Ectodermal cell (in vitro differentiated cells): ENCODE measurements around the gene LEMD2.

Experiments used
- H3K27ac ChIP-seq: 2 replicates; pipeline ENCODE4 v1.7.0; 2013; ENCODE audit warnings: mild to moderate bottlenecking, low read depth, low read length; ENCODE audit not compliant: insufficient read depth, poor library complexity, severe bottlenecking
- H3K27me3 ChIP-seq: 2 replicates; pipeline ENCODE4 v1.7.0; 2013; ENCODE audit warnings: mild to moderate bottlenecking, low read length; ENCODE audit not compliant: insufficient read depth, control insufficient read depth, poor library complexity, severe bottlenecking
- H3K36me3 ChIP-seq: one replicate; pipeline ENCODE4 v1.7.0; 2013; ENCODE audit warnings: low read length; ENCODE audit not compliant: control insufficient read depth, insufficient read depth
- H3K4me1 ChIP-seq: one replicate; pipeline ENCODE4 v1.7.0; 2013; ENCODE audit warnings: low read length; ENCODE audit not compliant: control insufficient read depth, insufficient read depth
- H3K4me3 ChIP-seq: 2 replicates; pipeline ENCODE4 v1.7.0; 2013; ENCODE audit warnings: low read depth, low read length, control low read depth; ENCODE audit not compliant: insufficient read depth
- H3K9me3 ChIP-seq: 2 replicates; pipeline ENCODE4 v1.7.0; 2013; ENCODE audit warnings: mild to moderate bottlenecking, low read length, moderate library complexity; ENCODE audit not compliant: control insufficient read depth
- WGBS, 2 experiments: methylation state at CpG; one replicate each; pipeline ENCODE4 v1.1.7; 2013; ENCODE audit warnings: missing lambda C conversion rate in 2 of 2; 5-methylcytosine and 5-hydroxymethylcytosine counted together

Gene LEMD2

DNA sequence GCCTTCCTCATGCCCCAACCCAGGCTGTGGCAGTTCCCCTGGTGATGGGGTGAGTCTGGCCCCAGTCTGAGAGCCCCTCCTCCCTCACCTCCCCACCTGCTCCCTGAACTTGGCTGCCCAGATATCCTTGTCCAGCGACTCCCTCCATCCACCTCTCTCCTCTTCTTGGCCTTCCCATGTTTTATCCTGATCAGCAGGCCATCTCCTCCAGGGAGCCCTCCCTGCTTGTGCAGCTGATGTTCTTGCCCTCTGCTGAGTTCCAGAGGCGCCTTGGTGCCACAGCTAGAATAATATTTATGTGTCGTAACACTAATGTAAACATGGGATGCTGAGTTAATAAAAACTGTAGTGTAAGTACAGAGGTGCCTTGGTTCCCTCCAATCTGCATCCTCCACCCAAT lies 31.8 kb downstream of the LEMD2 start:
- H3K4me1 ChIP-seq = peaks cover 30% of the 10 kb centered on the region
- H3K27me3 ChIP-seq = no peaks in the 10 kb centered on the region
- WGBS, 2 experiments = 94 to 99% methylated on average over 3 of the region's 3 CpGs
- H3K27ac ChIP-seq = no peak overlapping the region
- H3K36me3 ChIP-seq = no peaks in the 10 kb centered on the region
- H3K9me3 ChIP-seq = no peaks in the 10 kb centered on the region
- H3K4me3 ChIP-seq = no peak overlapping the region

GRCh38 chr6:33756211-33756954 lies 32.5 kb downstream of the LEMD2 start:
- no peaks in the 10 kb centered on the region for H3K9me3 ChIP-seq
- no peak overlapping the region for H3K27ac ChIP-seq
- H3K4me3 ChIP-seq = no peak overlapping the region
- no peaks in the 10 kb centered on the region for H3K27me3 ChIP-seq
- H3K36me3 ChIP-seq = no peaks in the 10 kb centered on the region
- peaks cover 30% of the 10 kb centered on the region for H3K4me1 ChIP-seq
- 85 to 87% methylated on average over 12 of the region's 12 CpGs for WGBS, 2 experiments

GRCh38 chr6:33755070-33755869 lies 33.7 kb downstream of the LEMD2 start:
- H3K27me3 ChIP-seq = no peaks in the 10 kb centered on the region
- WGBS, 2 experiments = 68 to 72% methylated on average over 13 of the region's 13 CpGs
- no peaks in the 10 kb centered on the region for H3K36me3 ChIP-seq
- no peak overlapping the region for H3K27ac ChIP-seq
- H3K9me3 ChIP-seq = no peaks in the 10 kb centered on the region
- no peak overlapping the region for H3K4me3 ChIP-seq
- peaks cover 28% of the 10 kb centered on the region for H3K4me1 ChIP-seq

DNA sequence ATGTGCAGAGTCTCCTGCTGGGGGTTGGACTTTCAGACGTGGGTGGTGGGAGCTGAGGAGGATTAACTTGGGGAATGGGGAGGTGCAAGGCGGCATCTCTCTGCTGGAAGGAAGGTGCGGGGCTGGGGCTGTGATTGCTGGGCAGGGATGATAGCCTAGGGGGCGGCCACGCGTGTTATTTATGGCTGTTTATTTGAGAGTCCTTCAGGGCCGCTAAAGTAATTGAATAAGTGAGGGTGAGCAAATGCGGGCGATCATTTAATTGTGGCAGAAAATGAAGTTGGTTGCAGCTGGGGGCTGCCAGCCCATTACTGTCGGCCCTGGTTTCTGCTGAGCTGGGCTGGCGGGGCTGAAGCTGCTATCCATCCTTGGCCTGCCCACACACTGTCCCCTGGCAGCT lies 34.7 kb downstream of the LEMD2 start:
- H3K4me1 ChIP-seq = peaks cover 38% of the 10 kb centered on the region
- H3K27ac ChIP-seq = no peak overlapping the region
- no peaks in the 10 kb centered on the region for H3K36me3 ChIP-seq
- no peaks in the 10 kb centered on the region for H3K9me3 ChIP-seq
- no peak overlapping the region for H3K4me3 ChIP-seq
- no peaks in the 10 kb centered on the region for H3K27me3 ChIP-seq
- WGBS, 2 experiments = 87 to 89% methylated on average over 11 of the region's 11 CpGs

DNA sequence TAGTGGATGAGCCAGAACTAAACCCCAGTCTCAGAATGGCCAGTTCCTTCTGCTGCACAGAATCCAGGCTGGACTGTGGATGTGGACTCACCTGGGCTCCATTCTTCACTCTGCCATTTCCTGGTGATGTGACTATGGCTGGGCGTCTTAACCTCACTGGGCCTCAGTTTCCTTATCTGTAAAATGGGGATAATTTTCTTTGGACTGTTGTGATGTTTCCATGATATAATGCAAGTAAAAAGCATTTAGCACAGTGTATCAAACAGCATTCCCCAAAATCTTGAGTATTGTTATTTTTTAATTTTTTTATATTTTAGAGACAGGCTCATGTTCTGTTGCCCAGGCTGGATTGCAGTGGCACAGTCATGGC lies 36.3 kb downstream of the LEMD2 start:
- Histone ChIP-seq H3K27me3 (no peaks in the 10 kb centered on the region), H3K27ac (no peak overlapping the region), H3K36me3 (no peaks in the 10 kb centered on the region), H3K4me3 (no peak overlapping the region), H3K4me1 (peaks cover 49% of the 10 kb centered on the region), H3K9me3 (no peaks in the 10 kb centered on the region)
- WGBS, 2 experiments = 86 to 90% methylated on average over 1 of the region's 1 CpG

DNA sequence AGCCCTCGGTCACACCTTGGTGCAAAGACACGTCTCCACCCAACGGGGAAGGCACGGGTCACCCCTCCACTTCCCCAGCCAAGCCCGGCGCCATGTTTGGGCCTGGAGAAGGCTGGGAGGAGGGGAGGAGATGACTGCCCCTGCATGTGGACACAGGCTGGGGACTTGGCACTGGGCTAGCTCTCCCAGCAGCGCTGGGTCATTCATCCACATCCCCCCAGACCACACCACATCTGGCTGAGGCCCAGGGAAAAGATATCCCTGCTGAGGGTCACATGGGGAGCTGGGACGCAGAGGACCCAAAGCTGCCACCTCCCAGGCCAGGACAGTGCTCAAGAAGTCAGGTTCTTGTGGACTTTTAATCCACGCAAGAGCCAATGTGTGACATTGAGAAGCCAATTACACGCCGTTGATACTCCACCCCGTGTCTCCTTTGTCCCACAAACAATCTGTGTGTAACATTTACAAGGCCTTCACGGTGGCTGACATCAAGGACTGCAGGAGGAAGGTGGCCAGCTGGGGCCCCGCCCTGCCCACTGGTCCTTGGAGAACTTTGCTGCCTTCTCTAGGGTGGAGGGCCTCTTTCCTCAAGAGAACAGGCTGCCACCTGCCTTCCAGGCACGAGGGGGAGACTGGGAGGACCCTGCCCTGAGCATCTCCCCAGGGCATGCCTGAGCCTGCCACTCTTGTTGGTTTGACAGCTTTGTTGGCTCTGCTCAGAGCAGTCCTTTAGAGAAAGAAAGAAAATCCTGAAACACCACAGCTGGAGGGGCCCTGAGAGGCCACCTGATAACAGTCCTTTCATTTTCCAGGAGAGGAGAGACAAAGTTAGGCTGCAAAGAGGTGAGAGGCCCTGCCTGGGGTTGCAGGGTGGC lies 36.9 kb downstream of the LEMD2 start:
- H3K27me3 ChIP-seq = no peaks in the 10 kb centered on the region
- no peaks in the 10 kb centered on the region for H3K36me3 ChIP-seq
- WGBS, 2 experiments = 86 to 87% methylated on average over 15 of the region's 15 CpGs
- no peak overlapping the region for H3K4me3 ChIP-seq
- no peak overlapping the region for H3K27ac ChIP-seq
- H3K9me3 ChIP-seq = no peaks in the 10 kb centered on the region
- peaks cover 56% of the 10 kb centered on the region for H3K4me1 ChIP-seq

DNA sequence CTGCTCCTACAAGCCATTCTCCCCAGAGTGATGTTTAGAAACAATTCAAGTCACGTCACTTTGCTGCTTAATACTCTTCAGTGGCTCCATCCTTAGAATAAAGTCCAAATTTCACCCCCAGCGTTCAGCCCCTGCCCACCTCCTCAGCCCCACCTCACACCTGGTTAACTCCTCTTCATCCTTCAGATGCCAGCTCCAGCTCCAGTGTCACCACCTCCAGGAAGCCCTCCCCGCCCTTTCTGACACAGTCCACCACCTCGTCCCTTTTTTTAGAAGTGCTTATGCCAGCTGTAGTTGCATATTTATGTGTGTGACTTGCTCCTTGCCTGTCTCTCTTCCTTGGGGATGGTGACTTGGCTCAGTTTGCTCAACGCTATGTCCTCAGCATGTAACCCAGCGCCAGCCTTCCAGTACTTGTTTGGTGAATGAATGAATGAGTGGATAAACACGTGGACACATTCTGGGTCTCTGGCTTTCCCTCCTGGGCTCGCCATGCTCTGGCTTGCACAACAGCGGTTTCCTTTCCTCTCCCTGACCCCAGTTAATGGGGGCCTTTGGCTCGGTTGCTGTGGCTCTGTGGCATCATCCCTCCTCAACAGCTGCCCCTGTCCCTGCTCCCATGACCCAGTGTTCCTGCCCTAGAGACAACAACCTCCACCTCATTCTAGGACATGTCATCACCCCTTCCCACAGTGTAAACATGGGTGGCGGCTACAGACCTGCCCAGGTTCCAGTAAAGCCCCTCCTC lies 38.5 kb downstream of the LEMD2 start:
- Histone ChIP-seq H3K27ac (no peak overlapping the region), H3K4me1 (peaks cover 69% of the 10 kb centered on the region), H3K27me3 (no peaks in the 10 kb centered on the region), H3K4me3 (no peak overlapping the region), H3K36me3 (no peaks in the 10 kb centered on the region), H3K9me3 (no peaks in the 10 kb centered on the region)
- 94% methylated on average over 11 of the region's 11 CpGs for WGBS, 2 experiments

GRCh38 chr6:33749401-33749800 lies 39.5 kb downstream of the LEMD2 start:
- Histone ChIP-seq H3K4me3 (no peak overlapping the region), H3K27me3 (no peaks in the 10 kb centered on the region), H3K4me1 (peaks cover 71% of the 10 kb centered on the region), H3K9me3 (no peaks in the 10 kb centered on the region), H3K36me3 (no peaks in the 10 kb centered on the region), H3K27ac (no peak overlapping the region)
- 83 to 85% methylated on average over 7 of the region's 7 CpGs for WGBS, 2 experiments

- Histone ChIP-seq H3K9me3 (no peaks in the 10 kb centered on the region), H3K27ac (no peak overlapping the region), H3K4me1 (peaks cover 75% of the 10 kb centered on the region), H3K4me3 (no peak overlapping the region), H3K36me3 (no peaks in the 10 kb centered on the region), H3K27me3 (no peaks in the 10 kb centered on the region)
- 55 to 57% methylated on average over 4 of the region's 4 CpGs for WGBS, 2 experiments
Observed at GRCh38 chr6:33748841-33749240, 40.1 kb downstream of the LEMD2 start.
